GM19193 (cell line): ENCODE results near the gene SGCB.

Experiments used
- POLR2A ChIP-seq: IDR thresholded peaks from 4 replicates; pipeline ENCODE4 v1.6.1; 2011; ENCODE audit not compliant: insufficient read depth, insufficient read length; ENCODE audit errors: extremely low read depth

Gene SGCB, protein sequence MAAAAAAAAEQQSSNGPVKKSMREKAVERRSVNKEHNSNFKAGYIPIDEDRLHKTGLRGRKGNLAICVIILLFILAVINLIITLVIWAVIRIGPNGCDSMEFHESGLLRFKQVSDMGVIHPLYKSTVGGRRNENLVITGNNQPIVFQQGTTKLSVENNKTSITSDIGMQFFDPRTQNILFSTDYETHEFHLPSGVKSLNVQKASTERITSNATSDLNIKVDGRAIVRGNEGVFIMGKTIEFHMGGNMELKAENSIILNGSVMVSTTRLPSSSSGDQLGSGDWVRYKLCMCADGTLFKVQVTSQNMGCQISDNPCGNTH

GRCh38 chr4:52038103-52038912 lies at the start of gene SGCB:
TSS of gene SGCB (minus strand) at chr4:52038299. CDS start at chr4:52038259, 40 bp downstream.
- TF ChIP-seq POLR2A = peak; percentile 58

DNA sequence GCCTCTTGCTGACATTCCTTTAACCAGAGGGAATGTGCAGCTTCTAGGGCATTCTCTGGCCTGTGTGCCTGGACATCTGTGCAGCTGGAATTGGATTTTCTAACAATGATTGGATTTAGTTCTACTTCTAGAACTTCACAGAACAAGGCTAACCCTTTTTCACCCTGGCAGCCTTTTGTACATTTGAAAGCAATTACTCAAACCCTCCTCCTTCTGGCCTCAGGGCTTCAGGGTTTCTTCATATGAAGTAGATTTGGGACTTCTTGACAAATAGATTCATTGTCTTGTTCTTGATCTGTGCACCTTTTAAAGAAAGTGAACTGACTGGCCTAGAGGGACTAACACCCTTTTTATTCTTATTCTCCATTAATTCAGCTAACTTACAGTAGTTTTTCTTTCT lies 43.1 kb upstream of the SGCB start:
- TF ChIP-seq POLR2A = no peak

- no peak for TF ChIP-seq POLR2A
These were observed 41.6 kb upstream of the SGCB start for GRCh38 chr4:52079659-52080058.

GRCh38 chr4:52076731-52077130 lies 38.6 kb upstream of the SGCB start:
- no peak for TF ChIP-seq POLR2A

DNA sequence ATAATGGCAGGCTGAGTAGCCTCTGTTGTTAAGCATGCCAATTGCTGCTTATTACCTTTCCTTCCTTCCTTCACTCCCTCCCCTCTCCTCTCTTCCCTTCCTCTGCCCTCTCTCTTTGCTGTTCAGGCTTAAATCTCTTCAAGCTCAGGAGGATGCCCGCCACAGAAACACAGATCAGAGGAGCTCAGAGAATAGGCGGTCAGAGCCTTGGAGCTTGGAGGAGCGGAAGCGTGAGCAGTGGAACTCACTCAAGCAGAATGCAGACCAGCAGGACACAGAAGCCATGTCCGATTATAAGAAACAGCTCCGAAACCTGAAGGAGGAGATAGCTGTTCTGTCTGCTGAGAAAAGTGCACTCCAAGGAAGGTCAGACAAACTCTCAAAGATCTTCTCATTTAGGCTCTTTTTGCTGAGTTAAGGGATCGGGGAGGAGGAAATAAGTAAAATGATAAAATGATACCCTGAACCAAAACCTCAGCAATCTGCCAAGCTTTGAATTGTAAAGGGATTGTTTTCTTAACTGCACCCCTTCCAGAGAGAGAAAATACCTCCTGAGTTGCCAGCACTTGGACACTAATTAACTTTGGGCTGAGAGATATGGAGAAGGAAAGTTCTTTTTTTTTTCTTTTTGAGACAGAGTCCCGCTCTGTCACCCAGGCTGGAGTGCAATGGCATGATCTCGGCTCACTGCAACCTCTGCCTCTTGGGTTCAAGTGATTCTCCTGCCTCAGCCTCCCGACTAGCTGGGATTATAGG lies 33.9 kb upstream of the SGCB start:
- TF ChIP-seq POLR2A = no peak

DNA sequence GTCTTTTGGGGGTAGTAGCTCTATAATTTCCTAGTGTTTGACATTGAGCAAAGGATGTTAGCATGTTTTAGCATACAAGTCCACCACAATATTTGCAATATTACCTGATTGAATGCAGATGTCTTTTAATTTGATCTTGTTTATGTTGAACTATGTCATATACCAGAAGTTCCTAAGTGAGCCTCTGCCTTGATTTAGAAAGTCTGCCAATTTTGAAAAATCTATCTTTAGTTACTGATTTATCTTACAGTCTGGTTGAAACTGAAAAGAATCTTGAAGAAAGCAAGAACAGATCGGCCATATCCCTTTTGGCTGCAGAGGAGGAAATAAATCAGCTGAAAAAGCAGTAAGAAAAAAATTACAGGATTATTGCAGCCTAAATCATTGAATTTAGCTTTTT lies 31.5 kb upstream of the SGCB start:
- TF ChIP-seq POLR2A = no peak

DNA sequence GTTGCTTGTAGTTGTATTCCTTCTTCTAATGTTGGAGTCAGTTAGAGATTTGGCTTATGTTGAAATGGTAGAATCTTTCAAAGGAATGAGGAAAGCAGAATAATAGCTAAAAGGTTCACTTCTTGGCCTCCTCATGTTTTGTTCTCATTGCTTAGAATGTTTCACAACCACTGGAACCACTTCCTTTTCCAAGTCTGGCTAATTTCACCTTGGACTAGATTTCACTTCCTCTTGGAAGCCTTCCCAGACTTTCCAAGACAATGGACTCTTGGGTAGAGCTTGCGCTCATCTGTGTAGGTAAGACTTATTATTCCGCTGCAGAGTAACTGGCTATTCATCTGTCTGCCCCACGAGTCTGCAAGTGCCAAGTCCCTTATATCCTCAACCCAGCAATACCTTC lies 21.3 kb upstream of the SGCB start:
- no peak for TF ChIP-seq POLR2A

DNA sequence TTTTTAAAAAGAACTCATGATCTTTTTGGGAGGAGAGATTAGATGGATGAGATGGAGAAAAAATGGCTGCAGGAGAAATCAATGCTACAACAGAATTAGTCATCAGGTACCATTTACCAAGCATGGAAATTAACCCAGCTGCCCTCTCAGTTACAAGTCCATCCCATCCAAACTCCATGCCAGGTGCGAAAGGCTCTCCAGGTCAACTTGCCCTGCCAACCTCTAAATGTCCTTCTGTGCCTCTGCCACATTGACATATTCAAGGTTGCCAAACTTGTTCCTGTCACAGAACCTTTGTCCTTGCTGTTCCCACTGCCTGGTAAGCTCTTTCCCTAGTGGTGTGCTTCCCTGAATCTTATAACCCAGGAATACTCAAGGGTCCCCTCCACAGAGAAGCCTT lies 20.2 kb upstream of the SGCB start:
- no peak for TF ChIP-seq POLR2A

DNA sequence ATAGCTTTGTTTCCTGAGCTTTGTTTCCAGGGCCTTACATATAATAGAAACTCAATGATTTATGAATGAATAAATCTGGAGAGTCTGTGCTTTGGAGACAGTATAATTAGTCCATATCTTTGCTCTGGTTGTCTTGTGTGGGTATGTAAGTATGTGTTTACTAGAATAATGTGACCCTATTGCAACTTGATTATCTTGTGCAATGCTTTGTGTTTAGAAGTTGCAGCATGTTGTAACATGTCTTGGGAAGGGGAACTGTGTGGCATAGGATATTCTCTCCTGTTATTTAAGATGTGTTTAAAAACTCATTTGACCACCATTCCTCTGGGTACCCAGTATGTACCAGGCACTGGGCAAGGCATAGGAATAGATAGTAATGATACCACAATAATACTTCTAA lies 19.1 kb upstream of the SGCB start:
- TF ChIP-seq POLR2A = no peak

DNA sequence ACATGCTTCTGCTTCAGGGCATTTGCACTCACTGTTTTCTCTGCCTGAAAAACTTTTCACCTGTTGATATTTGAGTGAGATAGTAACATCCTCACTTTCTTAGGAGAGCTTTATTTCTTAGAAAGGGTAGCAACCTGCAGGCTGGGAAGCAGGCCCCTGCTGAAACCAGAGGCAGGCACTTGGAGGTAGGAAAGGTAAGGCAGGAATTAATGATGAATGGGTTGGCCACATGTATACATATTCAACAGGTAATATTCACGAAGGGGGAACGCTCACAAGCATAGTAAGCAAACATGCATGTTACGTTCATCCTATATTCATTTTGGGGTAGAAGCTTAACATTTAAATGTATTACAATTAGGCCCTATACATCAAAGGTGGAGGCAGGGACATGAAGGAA lies 16.2 kb upstream of the SGCB start:
- no peak for TF ChIP-seq POLR2A

GRCh38 chr4:52052475-52052780 lies 14.3 kb upstream of the SGCB start:
- no peak for TF ChIP-seq POLR2A

DNA sequence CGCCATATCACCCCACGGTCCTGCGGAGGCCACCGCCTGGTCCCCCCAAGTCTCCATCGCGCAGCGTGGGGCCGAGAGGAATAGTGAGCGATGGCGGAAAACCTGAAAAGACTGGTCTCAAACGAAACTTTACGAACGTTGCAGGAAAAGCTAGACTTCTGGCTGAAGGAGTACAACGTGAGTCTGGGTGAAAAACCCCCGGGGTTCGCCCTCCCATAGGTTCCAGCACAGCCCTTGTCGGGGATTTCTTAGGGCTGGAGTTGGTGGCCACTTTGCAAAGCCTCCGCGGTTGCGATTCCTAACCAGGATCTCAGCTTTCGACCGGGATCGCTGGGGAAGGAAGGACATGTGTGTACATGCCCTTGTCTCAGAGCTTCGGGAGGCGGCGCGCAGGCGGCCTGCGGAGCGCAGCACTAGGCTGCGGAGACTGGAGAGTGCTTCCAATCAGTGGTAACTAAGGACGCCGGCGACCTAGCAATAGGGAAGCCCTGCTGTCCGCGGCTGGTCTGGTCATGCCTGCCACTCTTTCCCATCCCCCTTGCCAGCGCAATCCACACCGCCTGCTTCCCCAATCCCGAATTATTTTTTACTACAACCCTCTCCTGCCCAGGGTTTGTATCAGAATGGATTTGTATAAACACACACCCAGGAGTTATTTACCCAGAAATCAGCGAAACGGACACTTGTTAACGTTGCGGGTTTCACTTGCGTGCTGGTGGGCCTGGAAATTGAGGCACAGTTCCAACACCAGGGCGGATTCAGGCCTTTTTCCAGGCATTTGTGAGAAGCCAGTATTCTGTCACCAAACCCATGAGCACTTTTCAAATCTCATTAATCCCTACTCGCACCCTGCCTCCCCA lies 13.7 kb upstream of the SGCB start:
- TF ChIP-seq POLR2A = peak; percentile 32

GRCh38 chr4:52051213-52051614 lies 13.1 kb upstream of the SGCB start, which contains the start of gene SPATA18:
TSS of gene SPATA18 (plus strand) at chr4:52051304. CDS start at chr4:52051705, 401 bp downstream.
- no peak for TF ChIP-seq POLR2A

GRCh38 chr4:52049266-52049665 lies 11.2 kb upstream of the SGCB start:
- no peak for TF ChIP-seq POLR2A
